T-helper 17 cell (primary cell): ENCODE data around the gene ARHGDIG. TPM values are rescaled to one million over a fixed set of nuclear protein-coding genes. Genes with fewer than 3 reads are reported as not detected.
A peak's percentile ranks its signal among the peaks of the same experiment; 100 is the strongest.
"Not testable (repeated sequence)": the region's sequence is repeated elsewhere in the genome, so short reads cannot be mapped to it uniquely, and the experiment has no call there.

Experiments used
- ATAC-seq: fragments of 150-1000 bp; cut with Tn5 transposase; 2 replicates; pipeline ENCODE4 v1.10.0; 2021; ENCODE audit warnings: mild to moderate bottlenecking, moderate library complexity
- DNase-seq, 3 donors: peaks; one replicate each; pipeline versions ENCODE4 v3.0.0 to v3.0.0-alpha.2; 2020 to 2021
- H3K9me3 ChIP-seq: one replicate; pipeline ENCODE4 v1.7.0; 2013; ENCODE audit warnings: low read length, mild to moderate bottlenecking; ENCODE audit not compliant: control insufficient read depth, poor library complexity, severe bottlenecking
- H3K27ac Mint-ChIP-seq: one replicate; pipeline ENCODE4 v1.8.0; 2022; ENCODE audit warnings: mild to moderate bottlenecking, moderate library complexity, mixed read lengths
- H3K27me3 Mint-ChIP-seq: one replicate; pipeline ENCODE4 v1.8.0; 2022; ENCODE audit warnings: mixed read lengths
- H3K36me3 Mint-ChIP-seq: one replicate; pipeline ENCODE4 v1.8.0; 2022; ENCODE audit warnings: low read depth, mixed read lengths
- H3K4me1 Mint-ChIP-seq: one replicate; pipeline ENCODE4 v1.8.0; 2022; ENCODE audit warnings: mild to moderate bottlenecking, mixed read lengths
- H3K4me3 Mint-ChIP-seq: one replicate; pipeline ENCODE4 v1.8.0; 2022; ENCODE audit warnings: mild to moderate bottlenecking, moderate library complexity, mixed read lengths
- total RNA-seq, 4 donors: library from RNA in 2 of 4; stranded (reverse) in 2 of 4; gene quantifications; one replicate each; pipeline ENCODE4 v1.2.3 and lab custom pipeline; 2022 to 2026

The ARHGDIG gene
- total RNA-seq, 2 donors from 2014 or later, result not detected

GRCh38 chr16:266258-267164, 13.9 kb upstream of the ARHGDIG start:
- Mint-ChIP-seq H3K27ac (no peak overlapping the region), H3K4me1 (peaks cover 2% of the 10 kb centered on the region), H3K36me3 (peaks cover 5% of the 10 kb centered on the region), H3K4me3 (no peak overlapping the region), H3K27me3 (no peaks in the 10 kb centered on the region)
- DNase-seq (no peak), ATAC-seq (no peak)
- H3K9me3 ChIP-seq, result no peaks in the 10 kb centered on the region

- not testable (repeated sequence) for DNase-seq, H3K27me3 Mint-ChIP-seq, ATAC-seq, H3K9me3 ChIP-seq, H3K4me3 Mint-ChIP-seq, H3K4me1 Mint-ChIP-seq, H3K36me3 Mint-ChIP-seq, H3K27ac Mint-ChIP-seq
These were observed 12.8 kb upstream of the ARHGDIG start for GRCh38 chr16:267562-267961.

- Mint-ChIP-seq H3K4me1 (peaks cover 2% of the 10 kb centered on the region), H3K27me3 (no peaks in the 10 kb centered on the region), H3K4me3 (no peak overlapping the region), H3K27ac (no peak overlapping the region), H3K36me3 (no peaks in the 10 kb centered on the region)
- no peaks in the 10 kb centered on the region for H3K9me3 ChIP-seq
- no peak for ATAC-seq
- DNase-seq, result no peak
These were observed 12.0 kb upstream of the ARHGDIG start for GRCh38 chr16:268141-269053.

- Mint-ChIP-seq H3K27ac (no peak overlapping the region), H3K4me3 (no peak overlapping the region), H3K36me3 (no peaks in the 10 kb centered on the region), H3K27me3 (no peaks in the 10 kb centered on the region), H3K4me1 (peaks cover 2% of the 10 kb centered on the region)
- H3K9me3 ChIP-seq, result no peaks in the 10 kb centered on the region
- ATAC-seq, result no peak
- DNase-seq, result no peak
These were observed 11.2 kb upstream of the ARHGDIG start for GRCh38 chr16:269061-269796.

GRCh38 chr16:270381-271255, 9.8 kb upstream of the ARHGDIG start:
- peaks cover 2% of the 10 kb centered on the region for H3K4me1 Mint-ChIP-seq
- H3K4me3 Mint-ChIP-seq, result no peak overlapping the region
- ATAC-seq, result no peak
- no peaks in the 10 kb centered on the region for H3K36me3 Mint-ChIP-seq
- H3K27me3 Mint-ChIP-seq, result no peaks in the 10 kb centered on the region
- H3K27ac Mint-ChIP-seq, result no peak overlapping the region
- no peaks in the 10 kb centered on the region for H3K9me3 ChIP-seq
- DNase-seq, result no peak

- Mint-ChIP-seq H3K4me3 (no peak overlapping the region), H3K27me3 (peaks cover 7% of the 10 kb centered on the region)
- no peak for ATAC-seq
These were observed 7.5 kb upstream of the ARHGDIG start for GRCh38 chr16:272633-273546.

GRCh38 chr16:273547-274421, 6.6 kb upstream of the ARHGDIG start:
- Mint-ChIP-seq H3K4me1 (peaks cover 1% of the 10 kb centered on the region), H3K36me3 (no peaks in the 10 kb centered on the region), H3K4me3 (no peak overlapping the region), H3K27ac (no peak overlapping the region), H3K27me3 (peaks cover 7% of the 10 kb centered on the region)
- H3K9me3 ChIP-seq, result no peaks in the 10 kb centered on the region
- DNase-seq (no peak), ATAC-seq (no peak)

More at GRCh38 chr16:272633-273546, 7.5 kb upstream of the ARHGDIG start:
- no peaks in the 10 kb centered on the region for H3K9me3 ChIP-seq
- Mint-ChIP-seq H3K36me3 (no peaks in the 10 kb centered on the region), H3K27ac (no peak overlapping the region), H3K4me1 (no peaks in the 10 kb centered on the region)
- DNase-seq, result no peak

GRCh38 chr16:275041-275641, 5.2 kb upstream of the ARHGDIG start:
- H3K4me3 Mint-ChIP-seq, result peak overlapping the region; percentile 70
- peak; percentile 28 for ATAC-seq
- no peak for DNase-seq

GRCh38 chr16:275786-276232, 4.6 kb upstream of the ARHGDIG start, which contains the start of gene RGS11:
RGS11 (minus strand) TSS chr16:275944; CDS start chr16:275911, 33 bp downstream.
- ATAC-seq, result no peak
- H3K9me3 ChIP-seq, result no peaks in the 10 kb centered on the region
- peak within 1 kb of the TSS; percentile 82 for H3K4me3 Mint-ChIP-seq

More at GRCh38 chr16:275041-275641, 5.2 kb upstream of the ARHGDIG start:
- Mint-ChIP-seq H3K27ac (no peak overlapping the region), H3K4me1 (peaks cover 2% of the 10 kb centered on the region), H3K27me3 (peaks cover 7% of the 10 kb centered on the region), H3K36me3 (no peaks in the 10 kb centered on the region)
- no peaks in the 10 kb centered on the region for H3K9me3 ChIP-seq

GRCh38 chr16:276426-277077, 3.8 kb upstream of the ARHGDIG start:
- Mint-ChIP-seq H3K4me1 (peaks cover 5% of the 10 kb centered on the region), H3K4me3 (peak overlapping the region; percentile 82), H3K27me3 (peaks cover 7% of the 10 kb centered on the region), H3K36me3 (no peaks in the 10 kb centered on the region), H3K27ac (peak overlapping the region; percentile 24)
- ATAC-seq (no peak), DNase-seq (no peak)
- no peaks in the 10 kb centered on the region for H3K9me3 ChIP-seq

More at GRCh38 chr16:275786-276232, 4.6 kb upstream of the ARHGDIG start, which contains the start of gene RGS11:
- no peaks in the 10 kb centered on the region for H3K36me3 Mint-ChIP-seq
- no peak for DNase-seq
- H3K27me3 Mint-ChIP-seq, result peaks cover 7% of the 10 kb centered on the region
- peaks cover 2% of the 10 kb centered on the region for H3K4me1 Mint-ChIP-seq
- H3K27ac Mint-ChIP-seq, result peak within 1 kb of the TSS; percentile 24
